Pancreas (tissue), 10 donors: Measurements from ENCODE around the gene TMEM108. TPM values are rescaled to one million over a fixed set of nuclear protein-coding genes. Genes with fewer than 3 reads are reported as not detected.

ENCODE experiments used
- ATAC-seq, 4 donors: fragments of 200-7000 bp; cut with Tn5 transposase; one replicate each; pipeline versions ENCODE4 v1.8.0 to v1.9.1; 2020; ENCODE audit warnings: mild to moderate bottlenecking in 4 of 4, moderate library complexity in 4 of 4
- DNase-seq, 6 donors: peaks; one replicate each; pipeline ENCODE4 v3.0.0-alpha.2; 2020
- FAIRE-seq: peaks from 2 replicates; lab custom pipeline; 2012; peaks lifted over from hg19 to GRCh38; lab: Jason Lieb, UNC
- H3K27ac ChIP-seq, 4 donors: fragments of 200-600 bp; sonication (generic); 1 replicate in 3 of 4; 2 replicates in 1 of 4; pipeline versions ENCODE4 v1.5.0 to v1.8.0; 2020
- H3K27me3 ChIP-seq, 4 donors: fragments of 200-600 bp; one replicate each; pipeline ENCODE4 v1.8.0; 2021
- H3K36me3 ChIP-seq, 3 donors: fragments of 200-600 bp; sonication (generic) in 1 of 3; one replicate each; pipeline versions ENCODE4 v1.5.0 to v1.8.0; 2020 to 2021
- H3K4me1 ChIP-seq, 3 donors: fragments of 200-600 bp; one replicate each; pipeline ENCODE4 v1.8.0; 2021
- H3K4me3 ChIP-seq, 4 donors: fragments of 200-600 bp; sonication (generic) in 2 of 4; one replicate each; pipeline versions ENCODE4 v1.5.0 to v1.8.0; 2020 to 2021
- H3K9me3 ChIP-seq, 4 donors: fragments of 200-600 bp; one replicate each; pipeline ENCODE4 v1.8.0; 2021
- WGBS, 2 donors: extraction: QIAGEN DNeasy Blood & Tissue Kit; methylation state at CpG; one replicate each; pipeline ENCODE4 v1.1.7; 2013; 5-methylcytosine and 5-hydroxymethylcytosine counted together
- intact Hi-C, 3 donors: fragments of 100-400 bp; cut with DNase I; formaldehyde crosslinking; loops; one replicate each; pipeline versions ENCODE4 v1.11.1 to v1.14.2; 2022
- polyA plus RNA-seq, 2 donors: library from polyadenylated mRNA; stranded (reverse); fragments of 200-250 nt; gene quantifications; one replicate each; pipeline ENCODE4 v1.2.3, GENCODE V29; 2013
- total RNA-seq, 6 donors: library from RNA; stranded (reverse); fragmentation: NEBNext Ultra II Directional in 4 of 6; extraction: Animal tissue kit (Norgen Biotek cat#: 25700) in 4 of 6; gene quantifications; one replicate each; pipeline versions ENCODE4 v1.2.1 to v1.2.4, GENCODE V29; 2021 to 2023
- TF ChIP-seq, protein P1 (sequence below), 4 donors: fragments of 200-600 bp; sonication (generic) in 3 of 4; IDR thresholded peaks; one replicate each; pipeline versions ENCODE4 v1.5.0 to v1.8.0; 2021; ENCODE audit warnings: antibody characterized with exemption in 4 of 4
- donor health status: healthy with polysubstance abuse.
- donor health status: DM: no; HTN: no; CAD: no; lungs with moderate emphysema.
- donor health status: DM: no; HTN: no; CAD: no.
- donor health status: control.
- donor health status: control.
- donor health status: Bipolar disorder and iron deficiency.
- donor health status: DM: yes; HTN: yes; CAD: no.
- donor health status: DM: no; HTN: no; CAD: no.
- donor health status: DM: no; HTN: no; CAD: no.
- donor health status: DM: yes; HTN: yes; CAD: no.

TMEM108 gene
- total and polyA plus RNA-seq, 8 donors: 0.23 to 2.1 (median 0.52) TPM

GRCh38 chr3:133410191-133410892, 372.2 kb downstream of the TMEM108 start:
- no peak for DNase-seq
- ATAC-seq: no peak
- FAIRE-seq: no peak

GRCh38 chr3:133412183-133413132, 374.3 kb downstream of the TMEM108 start:
- ATAC-seq (peak in 3 of 4 donors; percentile 30 to 47 (median 33)), FAIRE-seq (no peak), DNase-seq (no peak)
- TF ChIP-seq, protein P1, sequence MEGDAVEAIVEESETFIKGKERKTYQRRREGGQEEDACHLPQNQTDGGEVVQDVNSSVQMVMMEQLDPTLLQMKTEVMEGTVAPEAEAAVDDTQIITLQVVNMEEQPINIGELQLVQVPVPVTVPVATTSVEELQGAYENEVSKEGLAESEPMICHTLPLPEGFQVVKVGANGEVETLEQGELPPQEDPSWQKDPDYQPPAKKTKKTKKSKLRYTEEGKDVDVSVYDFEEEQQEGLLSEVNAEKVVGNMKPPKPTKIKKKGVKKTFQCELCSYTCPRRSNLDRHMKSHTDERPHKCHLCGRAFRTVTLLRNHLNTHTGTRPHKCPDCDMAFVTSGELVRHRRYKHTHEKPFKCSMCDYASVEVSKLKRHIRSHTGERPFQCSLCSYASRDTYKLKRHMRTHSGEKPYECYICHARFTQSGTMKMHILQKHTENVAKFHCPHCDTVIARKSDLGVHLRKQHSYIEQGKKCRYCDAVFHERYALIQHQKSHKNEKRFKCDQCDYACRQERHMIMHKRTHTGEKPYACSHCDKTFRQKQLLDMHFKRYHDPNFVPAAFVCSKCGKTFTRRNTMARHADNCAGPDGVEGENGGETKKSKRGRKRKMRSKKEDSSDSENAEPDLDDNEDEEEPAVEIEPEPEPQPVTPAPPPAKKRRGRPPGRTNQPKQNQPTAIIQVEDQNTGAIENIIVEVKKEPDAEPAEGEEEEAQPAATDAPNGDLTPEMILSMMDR (IDR thresholded peaks at IDR 0.05): no peak
- Histone ChIP-seq H3K27ac (no peak overlapping the region), H3K36me3 (no peaks in the 10 kb centered on the region), H3K4me3 (no peak overlapping the region), H3K27me3 (peaks cover 0 to 4% (median 0%) of the 10 kb centered on the region in 4 donors), H3K9me3 (no peaks in the 10 kb centered on the region), H3K4me1 (peaks cover 0 to 3% (median 0%) of the 10 kb centered on the region in 3 donors)
- 61% methylated on average over 26 of the region's 26 CpGs for WGBS, 2 donors
- intact Hi-C loops: loop anchor here in 1 of 3 donors (10.0 kb wide), 1 partner anchor 368 kb away; no protein-coding TSS in a partner anchor

More at GRCh38 chr3:133410191-133410892, 372.2 kb downstream of the TMEM108 start:
- TF ChIP-seq, protein P1 (IDR thresholded peaks at IDR 0.05): no peak
- Histone ChIP-seq H3K4me3 (no peak overlapping the region), H3K27me3 (peaks cover 0 to 4% (median 0%) of the 10 kb centered on the region in 4 donors), H3K4me1 (peaks cover 0 to 3% (median 0%) of the 10 kb centered on the region in 3 donors), H3K27ac (no peak overlapping the region), H3K36me3 (no peaks in the 10 kb centered on the region), H3K9me3 (no peaks in the 10 kb centered on the region)
- intact Hi-C loops: loop anchor here in 1 of 3 donors (10.0 kb wide), 1 partner anchor 366 kb away; no protein-coding TSS in a partner anchor
- 61 to 72% methylated on average over 17 of the region's 17 CpGs for WGBS, 2 donors

DNA sequence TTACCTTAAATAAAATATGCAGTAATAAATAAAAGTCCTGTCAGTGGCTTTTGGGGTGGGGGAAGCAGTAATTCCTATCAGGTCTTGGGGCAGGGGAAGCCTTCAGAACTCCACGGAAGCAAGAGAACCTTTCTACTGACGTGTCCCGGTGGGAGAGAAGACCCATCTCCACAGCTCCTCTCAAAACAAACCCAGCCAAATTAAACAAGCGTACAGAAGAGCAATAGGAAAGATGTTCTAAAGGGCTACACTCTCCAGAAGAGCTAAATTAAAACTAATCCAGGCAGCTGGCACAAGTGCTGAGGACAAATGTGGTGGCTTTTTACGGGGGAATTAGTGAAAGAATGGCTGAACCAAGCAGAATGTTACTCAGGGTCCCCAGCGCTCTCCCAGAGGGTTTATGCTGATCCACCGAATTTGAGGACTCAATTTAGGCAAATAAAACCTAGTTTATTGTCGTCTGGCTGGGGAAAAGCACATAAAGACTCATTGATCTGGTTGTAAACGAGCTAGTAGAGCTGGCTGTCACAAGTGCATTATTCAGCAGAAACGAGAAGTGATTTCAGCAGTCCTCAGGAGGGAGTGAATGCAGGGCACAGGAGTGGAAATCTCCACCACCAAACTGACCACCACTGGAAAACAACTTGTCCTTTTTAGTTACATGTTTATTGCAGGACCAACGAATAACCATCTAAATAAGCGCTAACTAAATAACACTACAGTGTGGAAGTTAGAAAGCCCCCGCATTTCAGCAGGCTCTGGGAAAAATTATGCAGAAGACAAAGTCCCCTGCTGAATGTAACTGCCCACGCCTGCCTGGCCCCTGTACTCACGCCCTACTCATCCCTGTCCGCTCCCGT, 375.2 kb downstream of the TMEM108 start:
- FAIRE-seq (no peak), ATAC-seq (peak; percentile 50 to 86 (median 82)), DNase-seq (no peak)
- no peaks in the 10 kb centered on the region for H3K9me3 ChIP-seq
- 23 to 28% methylated on average over 16 to 17 of the region's 17 CpGs for WGBS, 2 donors
- peaks cover 0 to 3% (median 0%) of the 10 kb centered on the region in 3 donors for H3K4me1 ChIP-seq
- TF ChIP-seq, protein P1 (IDR thresholded peaks at IDR 0.05): no peak
- intact Hi-C loops: loop anchor here in 1 of 3 donors (10.0 kb wide), 1 partner anchor 369 kb away; no protein-coding TSS in a partner anchor
- H3K27ac ChIP-seq: no peak overlapping the region
- no peaks in the 10 kb centered on the region for H3K36me3 ChIP-seq
- H3K27me3 ChIP-seq: no peaks in the 10 kb centered on the region
- no peak overlapping the region for H3K4me3 ChIP-seq

- TF ChIP-seq, protein P1 (IDR thresholded peaks at IDR 0.05): no peak
- no peak for DNase-seq
- H3K27ac ChIP-seq: no peak overlapping the region
- no peak overlapping the region for H3K4me3 ChIP-seq
- no peaks in the 10 kb centered on the region for H3K36me3 ChIP-seq
- no peaks in the 10 kb centered on the region for H3K27me3 ChIP-seq
- FAIRE-seq: no peak
- H3K4me1 ChIP-seq: peaks cover 0 to 3% (median 0%) of the 10 kb centered on the region in 3 donors
- peak in 1 of 4 donors; percentile 17 for ATAC-seq
- no peaks in the 10 kb centered on the region for H3K9me3 ChIP-seq
- 61 to 64% methylated on average over 4 of the region's 4 CpGs for WGBS, 2 donors
- intact Hi-C loops: loop anchor here in 1 of 3 donors (10.0 kb wide), 1 partner anchor 369 kb away; no protein-coding TSS in a partner anchor
These were observed 375.8 kb downstream of the TMEM108 start for GRCh38 chr3:133414021-133414392.
